GM21825 (cell line): ENCODE measurements around the gene WIPI1.
"Not testable (repeated sequence)": the region's sequence is repeated elsewhere in the genome, so short reads cannot be mapped to it uniquely, and the experiment has no call there.

Source experiments
- ATAC-seq: cut with Tn5 transposase; IDR thresholded peaks from one replicate; pipeline ENCODE4 v1.9.1; 2021; ENCODE audit warnings: mild to moderate bottlenecking, moderate library complexity; ENCODE audit not compliant: unreplicated experiment

Gene WIPI1

GRCh38 chr17:68420065-68420464 lies 37.2 kb downstream of the WIPI1 start:
- no peak for ATAC-seq

- ATAC-seq = no peak
Observed at GRCh38 chr17:68418876-68419275, 38.4 kb downstream of the WIPI1 start.

GRCh38 chr17:68417317-68417716 lies 40.0 kb downstream of the WIPI1 start:
- no peak for ATAC-seq

- ATAC-seq = not testable (repeated sequence)
Observed at GRCh38 chr17:68414901-68415300, 42.4 kb downstream of the WIPI1 start.

GRCh38 chr17:68413597-68414560 lies 43.4 kb downstream of the WIPI1 start:
- not testable (repeated sequence) for ATAC-seq

GRCh38 chr17:68407656-68408055 lies 49.6 kb downstream of the WIPI1 start:
- ATAC-seq = not testable (repeated sequence)

- not testable (repeated sequence) for ATAC-seq
Observed at GRCh38 chr17:68403837-68404236, 53.5 kb downstream of the WIPI1 start.

- ATAC-seq = no peak
Observed at GRCh38 chr17:68403122-68403521, 54.2 kb downstream of the WIPI1 start.

- no peak for ATAC-seq
Observed at GRCh38 chr17:68401288-68401687, 56.0 kb downstream of the WIPI1 start.

- ATAC-seq = no peak
Observed at GRCh38 chr17:68400404-68400735, 56.9 kb downstream of the WIPI1 start.

- no peak for ATAC-seq
Observed at GRCh38 chr17:68399638-68400403, 57.5 kb downstream of the WIPI1 start.

- peak; percentile 73 for ATAC-seq
Observed at GRCh38 chr17:68398691-68399637, 58.3 kb downstream of the WIPI1 start.

- no peak for ATAC-seq
Observed at GRCh38 chr17:68397108-68397536, 60.2 kb downstream of the WIPI1 start.

- no peak for ATAC-seq
Observed at GRCh38 chr17:68396226-68397107, 60.8 kb downstream of the WIPI1 start.

- no peak for ATAC-seq
Observed at GRCh38 chr17:68394608-68395331, 62.5 kb downstream of the WIPI1 start.

- no peak for ATAC-seq
Observed at GRCh38 chr17:68391561-68392268, 65.6 kb downstream of the WIPI1 start.

- no peak for ATAC-seq
Observed at GRCh38 chr17:68390888-68391545, 66.3 kb downstream of the WIPI1 start.

- ATAC-seq = no peak
Observed at GRCh38 chr17:68389041-68389440, 68.3 kb downstream of the WIPI1 start.
